ENCODE results near the gene YJEFN3.

The YJEFN3 gene

GRCh38 chr19:19517235-19517619 lies 11.5 kb upstream of the YJEFN3 start:
- no peak for DNase-seq (ENCODE audit: low read depth in 2 of 3, low spot score in 2 of 3)

DNA sequence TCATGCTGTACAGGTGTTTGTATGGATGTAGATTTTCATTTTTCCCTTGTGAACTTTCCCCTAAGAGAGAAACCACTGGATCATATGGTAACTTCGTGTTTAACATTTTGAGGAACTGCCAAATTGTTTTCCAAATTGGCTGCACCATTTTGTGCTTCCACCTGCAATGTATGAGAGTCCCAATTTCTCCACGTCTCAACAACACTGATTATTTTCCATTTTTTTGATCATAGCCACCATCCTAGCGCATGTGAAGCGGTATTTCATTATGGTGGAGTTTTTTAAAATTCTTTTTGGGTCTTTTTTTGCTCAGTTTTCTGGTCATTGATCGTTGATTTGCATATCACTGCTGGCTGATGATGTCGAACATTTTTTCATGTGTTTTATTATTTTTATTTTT lies 7.7 kb upstream of the YJEFN3 start:
- no peak for DNase-seq (ENCODE audit: low read depth in 2 of 3, low spot score in 2 of 3)

DNA sequence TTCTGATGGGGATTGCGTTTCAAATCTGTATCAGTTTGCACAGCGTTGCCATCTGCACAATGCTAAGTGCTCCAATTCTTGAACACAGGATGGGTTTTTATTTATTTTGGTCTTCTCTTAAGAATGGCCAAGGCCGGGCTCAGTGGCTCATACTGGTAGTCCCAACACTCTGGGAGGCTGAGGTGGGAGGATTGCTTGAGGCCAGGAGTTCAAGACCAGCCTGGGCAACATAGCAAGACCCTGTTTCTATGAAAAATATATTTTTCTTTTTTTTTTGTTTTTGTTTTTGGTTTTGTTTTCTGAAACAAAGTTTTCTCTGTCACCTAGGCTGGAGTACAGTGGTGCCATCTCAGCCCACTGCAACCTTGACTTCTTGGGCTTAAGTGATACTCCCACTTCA lies 5.5 kb upstream of the YJEFN3 start:
- DNase-seq (ENCODE audit: low read depth in 2 of 3, low spot score in 2 of 3) = no peak

DNA sequence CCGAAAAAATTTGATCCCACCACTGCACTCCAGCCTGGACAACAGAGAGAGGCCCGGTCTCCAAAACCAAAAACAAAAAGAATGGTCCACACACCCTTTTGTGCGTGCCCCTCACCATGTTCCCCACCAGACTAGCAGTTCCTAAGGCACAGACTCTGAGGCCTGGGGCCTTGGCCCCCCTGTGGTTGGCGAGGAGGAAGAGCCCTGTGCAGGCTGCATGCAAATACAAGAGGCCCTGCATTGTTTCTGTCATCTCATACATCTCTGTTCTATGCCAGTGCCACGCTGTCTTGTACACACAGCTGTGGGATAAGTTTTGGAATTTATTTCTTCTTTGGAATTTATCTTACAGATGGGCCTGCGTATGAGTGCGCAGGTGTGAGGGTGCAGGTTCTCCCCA lies 4.7 kb upstream of the YJEFN3 start:
- no peak for DNase-seq (ENCODE audit: low read depth in 2 of 3, low spot score in 2 of 3)

DNA sequence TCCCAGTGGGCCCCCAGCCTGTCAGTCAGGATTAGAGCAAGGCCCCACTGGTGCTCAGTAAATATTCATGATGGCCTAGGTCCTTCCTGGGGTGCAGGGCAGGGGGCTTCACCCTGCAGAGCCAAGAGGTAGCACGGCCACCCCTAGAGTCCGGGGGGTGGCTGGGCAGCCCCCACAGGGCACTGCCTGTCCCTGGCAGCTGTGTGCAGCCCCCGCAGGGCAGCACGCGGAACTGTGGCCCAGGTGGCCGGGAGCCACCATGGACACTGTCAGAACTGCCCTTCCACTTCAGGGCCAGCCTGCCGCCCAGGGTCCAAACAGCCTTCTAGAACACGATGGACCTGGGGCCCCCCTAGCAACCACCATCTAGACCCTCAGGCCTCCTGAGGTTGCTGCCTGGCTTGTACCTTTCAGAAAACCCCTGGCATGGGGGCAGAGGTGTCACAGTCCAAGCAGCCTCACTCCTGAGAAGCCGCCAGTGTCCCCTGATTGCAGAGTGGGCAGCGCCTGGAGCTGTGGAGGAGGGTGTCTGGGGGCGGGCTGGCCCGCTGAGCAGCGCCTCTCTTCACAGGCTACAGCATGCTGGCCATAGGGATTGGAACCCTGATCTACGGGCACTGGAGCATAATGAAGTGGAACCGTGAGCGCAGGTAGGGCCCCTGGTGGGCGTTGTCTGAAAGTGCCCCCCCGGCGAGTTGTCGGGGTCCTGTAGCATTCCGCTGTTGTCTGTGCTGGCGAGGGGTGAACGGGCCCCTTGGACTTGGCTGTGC lies 2.9 kb upstream of the YJEFN3 start:
- no peak for DNase-seq (ENCODE audit: low read depth in 2 of 3, low spot score in 2 of 3)

DNA sequence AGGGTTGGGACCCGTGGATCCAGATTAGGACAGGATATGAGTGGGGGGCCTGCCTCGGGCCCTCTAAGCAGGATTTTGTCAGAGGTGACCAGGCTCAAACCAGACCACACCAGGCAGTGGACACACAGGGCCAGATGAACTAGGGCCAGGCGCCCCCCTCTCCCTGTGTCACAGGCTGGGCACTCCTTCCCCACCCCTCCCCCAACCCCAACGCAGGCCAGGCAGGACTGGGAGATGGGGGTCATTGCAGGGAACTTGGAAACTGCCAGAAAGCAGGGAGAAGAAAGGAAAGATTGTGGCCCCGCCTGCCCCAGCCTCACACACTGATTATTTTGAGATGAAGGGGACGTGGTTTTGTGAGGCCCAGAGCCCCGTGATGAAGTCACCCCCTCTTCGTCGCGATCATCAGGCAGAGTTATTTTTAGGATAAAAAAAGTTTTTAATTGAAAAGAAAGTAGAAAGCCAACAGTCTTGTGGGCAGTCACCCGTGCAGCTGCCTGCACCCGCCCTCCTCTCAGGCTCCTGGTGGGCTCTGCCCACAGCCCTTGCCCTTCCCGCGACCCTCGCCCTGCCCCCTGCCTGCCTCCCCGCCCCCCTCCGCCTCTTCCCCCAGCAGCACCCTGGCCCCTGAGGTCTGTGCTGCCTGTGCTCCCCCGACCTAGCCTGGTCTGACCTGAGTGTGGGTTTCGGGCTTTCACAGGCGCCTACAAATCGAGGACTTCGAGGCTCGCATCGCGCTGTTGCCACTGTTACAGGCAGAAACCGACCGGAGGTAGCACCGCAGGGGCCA lies 1.9 kb upstream of the YJEFN3 start:
- no peak for DNase-seq (ENCODE audit: low read depth in 2 of 3, low spot score in 2 of 3)

- no peak for DNase-seq (ENCODE audit: low read depth in 2 of 3, low spot score in 2 of 3)
Observed at GRCh38 chr19:19527371-19527656, 1.4 kb upstream of the YJEFN3 start.

DNA sequence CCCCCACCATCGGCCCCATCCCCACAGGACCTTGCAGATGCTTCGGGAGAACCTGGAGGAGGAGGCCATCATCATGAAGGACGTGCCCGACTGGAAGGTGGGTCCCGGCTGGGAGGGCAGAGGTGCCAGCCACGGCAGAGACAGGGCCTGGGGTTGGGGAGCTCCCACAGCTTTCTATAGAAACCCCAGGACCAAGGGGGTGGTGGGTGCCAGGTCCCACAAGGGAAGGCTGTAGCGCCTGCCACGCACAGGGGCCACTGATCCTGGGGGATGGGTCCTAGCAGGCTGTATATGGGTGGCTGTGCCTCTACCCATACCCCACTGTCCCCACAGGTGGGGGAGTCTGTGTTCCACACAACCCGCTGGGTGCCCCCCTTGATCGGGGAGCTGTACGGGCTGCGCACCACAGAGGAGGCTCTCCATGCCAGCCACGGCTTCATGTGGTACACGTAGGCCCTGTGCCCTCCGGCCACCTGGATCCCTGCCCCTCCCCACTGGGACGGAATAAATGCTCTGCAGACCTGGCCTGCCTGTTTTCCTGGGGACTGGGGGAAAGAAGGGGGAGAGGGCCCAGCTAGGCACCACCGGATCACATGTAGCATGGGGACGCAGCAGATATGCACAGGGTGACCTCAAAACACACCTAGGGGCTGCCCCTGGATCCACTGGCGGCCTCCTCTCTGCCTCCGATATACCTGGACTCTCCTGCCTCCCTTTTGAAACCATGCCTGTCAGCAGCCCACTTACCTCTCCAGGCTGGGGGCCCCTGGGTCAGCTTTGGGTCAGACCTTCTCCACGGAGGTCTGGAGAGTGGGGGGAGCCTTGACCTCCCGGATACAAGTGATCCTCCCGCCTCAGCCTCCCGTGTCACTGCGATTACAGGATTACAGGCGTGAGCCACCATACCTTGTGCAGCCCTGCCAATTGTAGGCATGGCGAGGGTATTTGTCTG lies 761 bp upstream of the YJEFN3 start:
- no peak for DNase-seq (ENCODE audit: low read depth in 2 of 3, low spot score in 2 of 3)

GRCh38 chr19:19529783-19530422 lies 1.2 kb downstream of the YJEFN3 start:
- DNase-seq (ENCODE audit: low read depth in 2 of 3, low spot score in 2 of 3) = no peak

GRCh38 chr19:19530423-19530804 lies 1.7 kb downstream of the YJEFN3 start:
- no peak for DNase-seq (ENCODE audit: low read depth in 2 of 3, low spot score in 2 of 3)

DNA sequence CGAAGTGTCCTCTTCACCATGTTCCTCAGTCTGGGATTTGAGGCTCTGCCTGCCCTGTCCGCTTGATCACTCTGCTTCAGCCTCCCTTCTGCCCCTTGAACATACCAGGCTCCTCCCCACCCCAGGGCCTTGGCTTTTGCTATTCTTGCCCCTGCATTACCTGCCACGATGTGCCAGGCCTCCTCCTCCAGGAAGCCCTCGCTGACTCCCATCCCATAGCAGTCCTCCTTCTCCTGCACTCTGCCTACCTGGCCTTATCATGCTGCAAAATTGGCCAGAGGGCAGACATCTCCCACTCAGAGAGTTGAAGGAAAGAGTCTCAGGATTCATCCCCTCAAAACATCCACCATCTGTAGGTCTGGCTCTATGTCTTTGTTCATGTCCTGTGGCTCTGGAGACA lies 2.2 kb downstream of the YJEFN3 start:
- no peak for DNase-seq (ENCODE audit: low read depth in 2 of 3, low spot score in 2 of 3)

- DNase-seq (ENCODE audit: low read depth in 2 of 3, low spot score in 2 of 3) = peak; percentile 58 to 91 (median 84)
Observed at GRCh38 chr19:19531951-19532805, 3.5 kb downstream of the YJEFN3 start.

- DNase-seq (ENCODE audit: low read depth in 2 of 3, low spot score in 2 of 3) = no peak
Observed at GRCh38 chr19:19532806-19533701, 4.3 kb downstream of the YJEFN3 start.

GRCh38 chr19:19533841-19534240 lies 5.1 kb downstream of the YJEFN3 start:
- DNase-seq (ENCODE audit: low read depth in 2 of 3, low spot score in 2 of 3) = no peak

DNA sequence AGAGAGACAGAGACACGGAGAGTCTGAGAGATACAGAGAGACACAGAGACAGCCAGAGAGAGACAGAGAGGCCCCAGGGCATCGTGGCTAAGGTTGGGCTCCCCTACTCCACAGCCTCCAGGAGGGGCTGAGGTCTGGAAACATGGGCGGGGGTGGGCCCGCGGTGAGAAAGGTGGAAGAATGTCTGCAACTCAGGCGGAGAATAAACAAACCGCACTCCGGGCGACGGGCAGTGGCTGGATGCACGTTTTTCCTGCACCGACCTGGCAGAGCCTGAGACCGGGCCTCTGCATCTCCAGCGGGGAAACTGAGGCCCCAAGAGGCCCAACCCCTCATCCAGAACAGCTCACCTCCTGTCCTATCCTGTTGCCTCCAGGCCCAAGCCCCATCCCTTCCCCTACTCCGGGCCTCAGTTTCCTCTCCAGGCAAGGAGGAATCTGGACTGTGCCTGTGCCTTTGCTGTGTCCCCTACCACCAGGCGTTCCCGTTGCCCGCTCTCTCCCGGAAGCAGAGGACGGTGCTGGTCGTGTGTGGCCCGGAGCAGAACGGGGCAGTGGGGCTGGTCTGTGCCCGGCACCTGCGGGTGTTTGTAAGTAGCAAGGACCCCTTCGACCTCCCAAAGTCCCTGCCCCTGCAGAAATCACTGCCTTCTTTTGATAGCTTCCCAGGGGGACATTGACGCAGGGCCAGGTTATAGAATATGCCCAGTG lies 6.0 kb downstream of the YJEFN3 start:
- DNase-seq (ENCODE audit: low read depth in 2 of 3, low spot score in 2 of 3) = no peak

DNA sequence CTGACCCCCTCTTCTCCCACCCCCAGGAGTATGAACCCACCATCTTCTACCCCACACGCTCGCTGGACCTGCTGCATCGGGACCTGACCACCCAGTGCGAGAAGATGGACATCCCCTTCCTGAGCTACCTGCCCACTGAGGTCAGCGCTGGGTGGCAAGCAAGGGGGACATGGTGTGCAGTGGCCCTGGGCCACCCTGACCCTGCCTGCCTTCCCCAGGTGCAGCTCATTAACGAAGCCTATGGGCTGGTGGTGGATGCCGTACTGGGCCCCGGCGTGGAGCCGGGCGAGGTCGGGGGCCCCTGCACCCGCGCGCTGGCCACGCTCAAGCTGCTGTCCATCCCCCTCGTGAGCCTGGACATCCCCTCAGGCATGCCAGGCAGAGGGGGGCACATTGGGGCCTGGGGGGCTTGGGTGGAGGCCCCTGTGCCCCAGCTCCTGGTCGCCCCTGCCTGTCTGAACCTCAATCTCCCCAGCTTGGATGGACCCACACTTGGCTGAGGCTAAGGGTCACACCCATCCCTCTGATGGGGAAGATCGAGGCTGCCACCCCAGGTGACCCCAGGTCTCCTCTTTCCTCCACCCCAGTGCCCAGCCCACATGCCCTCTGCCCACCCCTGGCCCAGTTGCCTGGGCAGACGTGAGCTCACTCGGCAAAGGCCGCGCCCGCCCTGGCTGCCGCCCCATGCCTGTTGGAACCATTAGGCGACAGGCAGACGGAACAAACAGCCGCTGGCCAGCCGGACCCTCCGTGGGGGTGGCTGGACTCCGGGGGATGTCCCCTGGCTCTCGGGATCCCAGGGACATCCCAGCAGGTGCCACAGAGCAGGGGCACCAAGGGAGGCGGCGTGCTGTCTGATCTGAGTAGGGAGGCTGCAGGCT lies 6.8 kb downstream of the YJEFN3 start:
- DNase-seq (ENCODE audit: low read depth in 2 of 3, low spot score in 2 of 3) = no peak

All from activated CD8-positive, alpha-beta memory T cell treated with anti-CD3 and anti-CD28 coated beads for 48 hours (primary cell).